Measurements from ENCODE around the gene CACNA1C.

CACNA1C gene

GRCh38 chr12:2052826-2053678, at the start of gene CACNA1C:
TSS of gene CACNA1C (plus strand) at chr12:2052987. CDS start at chr12:2053563, 576 bp downstream.
- peak; percentile 73 for DNase-seq (ENCODE audit: low spot score)

DNA sequence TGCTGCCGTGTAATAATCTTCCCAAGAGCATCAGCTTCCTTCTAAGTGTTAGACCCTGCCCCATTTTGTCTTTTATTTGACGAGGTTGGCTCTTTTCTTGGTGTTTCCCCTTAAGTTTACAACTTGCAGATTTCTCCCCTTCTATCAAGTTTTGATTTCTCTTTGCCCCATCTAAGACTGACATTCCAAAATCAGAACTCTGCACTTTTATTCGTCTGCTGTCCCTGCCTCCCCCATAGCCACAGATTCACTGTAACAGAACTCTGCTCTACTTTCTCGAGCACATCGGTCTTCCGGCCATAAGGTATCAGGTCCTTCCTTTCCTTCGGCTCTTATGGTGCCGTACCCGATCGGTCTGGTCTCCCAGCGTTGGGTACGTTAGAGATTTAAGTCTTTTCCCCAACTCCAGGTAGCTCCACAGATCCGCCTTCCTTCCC, 49.1 kb upstream of the CACNA1C start:
- DNase-seq (ENCODE audit: low spot score) = no peak

GRCh38 chr12:2004113-2004929, 48.5 kb upstream of the CACNA1C start, which contains the start of gene DCP1B:
TSS of gene DCP1B (minus strand) at chr12:2004457. CDS start at chr12:2004431, 26 bp downstream.
- DNase-seq (ENCODE audit: low spot score) = peak; percentile 75

- no peak for DNase-seq (ENCODE audit: low spot score)
Measured at GRCh38 chr12:2008677-2009076, 44.1 kb upstream of the CACNA1C start.

GRCh38 chr12:2009623-2010022, 43.2 kb upstream of the CACNA1C start:
- DNase-seq (ENCODE audit: low spot score) = no peak

DNA sequence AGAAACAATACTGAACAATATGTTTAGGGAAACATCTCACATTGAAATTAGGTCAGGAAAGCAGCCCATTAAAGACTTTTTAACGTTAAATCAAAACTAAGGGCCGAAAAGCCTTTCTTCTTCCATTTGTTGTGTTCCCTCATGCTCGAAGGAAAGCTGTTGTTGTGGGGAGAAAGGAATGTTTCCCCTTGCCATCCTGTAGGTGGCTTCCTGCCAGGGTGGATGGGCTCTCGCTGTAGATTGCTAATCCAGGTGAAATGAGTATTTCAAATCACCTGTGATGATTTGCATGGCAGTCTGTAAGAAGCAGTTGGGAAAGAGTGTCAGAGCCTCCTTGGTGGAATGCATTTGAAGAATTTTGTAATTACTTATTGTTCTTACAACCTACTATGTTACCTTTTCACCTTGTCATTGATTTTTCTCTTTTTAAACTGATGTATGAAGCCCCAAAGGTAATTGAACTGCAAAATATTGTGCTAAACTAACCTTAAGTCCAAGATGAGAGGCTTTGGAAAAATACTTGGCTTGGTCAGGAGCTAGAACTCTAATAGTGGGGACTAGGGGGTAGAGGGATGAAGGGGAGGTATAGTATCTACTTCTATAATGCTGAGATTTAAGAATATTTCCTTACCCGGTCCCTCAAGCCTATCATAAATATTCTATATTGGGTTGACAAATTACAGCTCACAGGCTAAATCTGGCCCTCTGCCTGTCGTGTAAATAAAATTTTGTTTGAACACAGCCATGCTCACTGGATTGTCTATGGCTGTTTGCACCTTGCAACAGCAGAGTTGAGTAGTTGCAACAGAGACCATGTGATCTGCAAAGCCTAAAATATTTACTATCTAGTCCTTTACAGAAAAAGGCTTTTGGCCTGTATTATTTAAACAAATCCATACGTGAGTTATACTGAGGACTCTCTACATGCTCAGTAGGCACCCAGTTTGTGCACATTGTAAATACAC, 40.9 kb upstream of the CACNA1C start:
- no peak for DNase-seq (ENCODE audit: low spot score)

GRCh38 chr12:2013086-2013485, 39.7 kb upstream of the CACNA1C start:
- DNase-seq (ENCODE audit: low spot score) = no peak

DNA sequence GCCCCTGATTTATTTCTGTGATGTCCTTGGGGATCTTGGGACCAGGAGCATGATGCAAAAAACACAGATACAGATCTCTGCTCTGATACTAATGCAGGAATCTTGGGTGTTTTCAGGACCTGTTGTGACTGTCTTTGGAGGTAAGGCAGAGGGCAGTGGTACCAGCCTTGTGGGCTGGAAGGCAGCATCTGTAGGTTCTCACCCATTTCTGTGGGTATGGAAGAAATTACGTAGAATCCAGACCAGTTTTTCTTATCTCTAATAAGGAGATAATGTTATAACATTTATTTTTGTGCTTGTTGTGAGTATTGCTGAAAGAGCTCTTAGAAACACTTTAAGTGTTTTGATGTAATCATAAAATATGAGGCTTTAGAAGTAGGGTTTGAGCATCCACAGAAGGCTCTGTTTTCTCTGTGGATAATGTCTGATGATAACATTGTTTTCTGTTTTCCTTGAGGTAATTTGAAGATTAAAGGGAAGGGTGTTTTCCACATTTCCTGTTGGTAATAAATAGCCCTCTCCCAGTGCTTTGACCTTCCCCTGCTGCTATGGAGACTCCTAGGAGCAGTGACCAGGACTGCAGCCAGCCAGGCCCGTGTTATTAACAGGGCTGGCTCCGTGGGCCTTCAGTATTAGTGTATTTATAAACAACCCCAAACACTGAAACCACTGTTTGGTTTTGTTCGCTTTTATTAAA, 39.1 kb upstream of the CACNA1C start:
- DNase-seq (ENCODE audit: low spot score) = no peak

DNA sequence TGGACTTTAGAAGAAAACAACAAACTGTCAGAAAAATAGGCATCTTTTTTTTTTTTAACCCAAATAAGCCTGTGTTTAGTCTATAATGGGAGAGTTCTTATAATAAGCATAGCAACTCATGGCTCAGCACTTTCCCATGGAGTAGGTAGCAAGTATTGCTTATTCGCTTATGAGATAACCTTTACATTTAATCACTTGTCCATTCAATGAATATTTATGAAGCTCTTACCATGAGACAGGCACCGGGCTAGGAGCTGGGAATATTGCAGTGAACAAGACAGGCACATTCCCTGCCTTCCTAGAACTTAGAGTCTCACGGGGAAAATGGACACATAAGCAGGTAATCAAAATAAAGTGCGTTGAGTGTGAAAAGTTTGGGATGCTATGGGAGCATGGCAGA, 38.6 kb upstream of the CACNA1C start:
- DNase-seq (ENCODE audit: low spot score) = no peak

GRCh38 chr12:2016862-2017545, 35.8 kb upstream of the CACNA1C start:
- DNase-seq (ENCODE audit: low spot score) = no peak

DNA sequence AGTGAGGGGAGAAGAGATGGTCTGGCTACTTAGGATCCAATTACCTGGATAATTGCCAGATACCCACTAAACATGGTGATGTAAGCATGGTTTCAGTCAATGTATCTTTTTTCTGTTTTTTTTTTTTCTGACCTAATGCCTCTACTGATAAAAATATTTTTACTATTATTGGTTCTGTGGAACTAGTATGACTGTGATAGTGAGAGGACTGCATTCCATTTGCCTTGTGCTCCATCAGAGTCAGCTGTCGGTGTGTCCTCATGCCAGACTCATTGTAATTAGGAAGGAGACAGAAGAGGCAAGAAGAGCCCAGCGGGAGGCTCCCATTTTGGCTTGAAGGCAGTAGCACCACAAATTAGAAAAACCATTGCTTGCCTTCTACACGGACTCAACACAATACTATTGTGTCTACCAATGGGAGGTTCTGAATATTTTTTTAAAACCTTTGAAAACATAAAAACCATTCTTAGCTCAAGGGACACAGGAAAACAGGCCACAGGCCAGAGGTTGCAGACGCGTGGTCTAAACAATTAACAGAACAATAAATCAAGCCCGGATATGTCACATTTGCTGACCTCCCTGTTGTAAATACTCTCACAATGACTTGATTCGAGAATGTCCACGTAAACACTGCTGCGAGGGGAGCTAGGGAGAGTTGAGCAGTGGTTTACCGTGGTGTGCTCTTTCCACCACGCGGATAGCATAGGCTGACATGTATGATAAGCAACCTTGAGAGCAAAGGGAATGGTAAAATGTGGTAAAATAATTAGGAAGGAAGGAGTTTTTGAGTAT, 35.0 kb upstream of the CACNA1C start:
- no peak for DNase-seq (ENCODE audit: low spot score)

DNA sequence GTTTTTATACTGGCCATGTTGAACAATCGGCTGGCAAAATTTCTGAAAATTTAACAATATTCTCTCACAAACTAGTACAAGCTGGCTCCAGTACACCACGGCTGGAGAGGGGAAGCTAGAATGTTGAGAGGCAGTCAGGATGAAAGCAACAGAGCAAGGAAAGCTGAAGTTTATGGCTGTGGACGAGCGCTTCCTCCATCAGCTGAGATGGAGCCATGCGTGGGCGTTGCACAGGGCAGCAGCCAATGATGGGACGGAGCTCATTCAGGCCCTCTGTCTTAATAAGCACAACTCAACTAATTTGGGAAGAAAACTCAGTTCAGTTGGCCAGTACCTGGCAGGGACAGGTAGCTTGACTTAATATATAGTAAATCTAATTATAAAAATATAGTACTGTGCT, 34.4 kb upstream of the CACNA1C start:
- no peak for DNase-seq (ENCODE audit: low spot score)

DNA sequence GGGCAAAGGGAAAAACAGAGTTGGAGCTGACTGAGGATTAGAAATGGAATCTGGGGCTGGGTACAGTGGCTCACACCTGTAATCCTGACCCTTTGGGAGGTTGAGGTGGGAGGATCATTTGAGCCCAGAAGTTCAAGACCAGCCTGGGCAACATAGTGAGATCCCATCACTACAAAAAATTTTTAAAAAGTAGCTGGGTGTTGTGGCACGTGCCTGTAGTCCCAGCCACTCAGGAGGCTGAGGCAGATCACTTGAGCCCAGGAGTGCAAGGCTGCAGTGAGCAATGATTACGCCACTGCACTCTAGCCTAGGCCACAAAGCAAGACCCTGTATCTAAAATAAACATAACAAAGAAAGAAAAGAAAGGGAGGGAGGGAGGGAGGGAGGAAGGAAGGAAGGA, 33.7 kb upstream of the CACNA1C start:
- no peak for DNase-seq (ENCODE audit: low spot score)

GRCh38 chr12:2020511-2020910, 32.3 kb upstream of the CACNA1C start:
- no peak for DNase-seq (ENCODE audit: low spot score)

GRCh38 chr12:2023365-2023764, 29.4 kb upstream of the CACNA1C start:
- DNase-seq (ENCODE audit: low spot score) = no peak

GRCh38 chr12:2027351-2027750, 25.4 kb upstream of the CACNA1C start:
- DNase-seq (ENCODE audit: low spot score) = no peak

DNA sequence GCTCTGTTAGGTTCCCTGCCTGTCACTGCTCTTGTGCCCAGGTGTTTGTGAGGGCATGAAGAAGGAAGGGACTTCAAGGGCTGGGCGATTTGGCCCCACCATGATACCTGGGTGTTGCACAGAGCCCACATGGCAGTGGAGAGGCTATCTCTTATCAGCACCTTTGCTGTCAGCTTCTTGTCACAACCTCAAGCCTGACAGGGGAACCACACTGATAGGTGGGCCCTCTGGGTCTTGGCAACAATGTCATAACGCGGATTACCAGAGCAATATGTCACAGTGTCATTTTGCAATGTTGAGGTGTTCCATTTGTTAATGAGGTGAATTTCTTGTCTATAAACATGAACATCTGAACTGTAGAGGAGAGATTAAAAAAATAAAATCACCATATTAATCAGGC, 22.9 kb upstream of the CACNA1C start:
- no peak for DNase-seq (ENCODE audit: low spot score)

GRCh38 chr12:2032506-2032905, 20.3 kb upstream of the CACNA1C start:
- no peak for DNase-seq (ENCODE audit: low spot score)

- peak; percentile 86 for DNase-seq (ENCODE audit: low spot score)
Measured at GRCh38 chr12:2034633-2035430, 18.0 kb upstream of the CACNA1C start.

All from HuH-7.5 (cell line).